M059J (cell line): ENCODE data around the gene EEF2K. TPM values are rescaled to one million over a fixed set of nuclear protein-coding genes. Genes with fewer than 3 reads are reported as not detected.
"Not testable (repeated sequence)": the region's sequence is repeated elsewhere in the genome, so short reads cannot be mapped to it uniquely, and the experiment has no call there.

Experiments
- DNase-seq: peaks from one replicate; pipeline ENCODE4 v3.0.0-alpha.2; 2012; ENCODE audit warnings: low read depth
- total RNA-seq: library from RNA; depleted of rRNA; stranded (reverse); fragments of >200 nt; shearing (Covaris generic); gene quantifications from 2 replicates; pipeline ENCODE4 v1.2.3, GENCODE V29; 2014

The EEF2K gene
- total RNA-seq, 1 experiment from 2014 or later: 19.1 TPM

GRCh38 chr16:22296225-22297113, 90.4 kb downstream of the EEF2K start:
- no peak for DNase-seq

- DNase-seq: peak; percentile 96
Measured at GRCh38 chr16:22297114-22297870, 91.2 kb downstream of the EEF2K start, which contains the start of gene POLR3E. POLR3E (plus strand) TSS chr16:22297409; CDS start chr16:22302969, 5,560 bp downstream.

- DNase-seq: peak; percentile 95
Measured at GRCh38 chr16:22297871-22298733, 92.0 kb downstream of the EEF2K start.

GRCh38 chr16:22299036-22299435, 93.0 kb downstream of the EEF2K start:
- DNase-seq: no peak

- DNase-seq: peak; percentile 52
Measured at GRCh38 chr16:22300427-22301071, 94.5 kb downstream of the EEF2K start.

- DNase-seq: not testable (repeated sequence)
Measured at GRCh38 chr16:22301423-22301822, 95.3 kb downstream of the EEF2K start.

- DNase-seq: no peak
Measured at GRCh38 chr16:22302776-22303363, 96.8 kb downstream of the EEF2K start.

GRCh38 chr16:22304411-22304810, 98.3 kb downstream of the EEF2K start:
- DNase-seq: no peak

- no peak for DNase-seq
Measured at GRCh38 chr16:22306788-22307187, 100.7 kb downstream of the EEF2K start.

GRCh38 chr16:22307838-22308237, 101.8 kb downstream of the EEF2K start:
- DNase-seq: no peak

- no peak for DNase-seq
Measured at GRCh38 chr16:22308824-22309520, 102.9 kb downstream of the EEF2K start.

- no peak for DNase-seq
Measured at GRCh38 chr16:22311520-22311919, 105.4 kb downstream of the EEF2K start.

- DNase-seq: no peak
Measured at GRCh38 chr16:22312897-22313781, 107.1 kb downstream of the EEF2K start.

GRCh38 chr16:22313876-22314470, 107.9 kb downstream of the EEF2K start:
- DNase-seq: no peak

GRCh38 chr16:22314661-22315626, 108.9 kb downstream of the EEF2K start:
- no peak for DNase-seq

GRCh38 chr16:22315979-22316378, 109.9 kb downstream of the EEF2K start:
- no peak for DNase-seq

GRCh38 chr16:22316411-22316811, 110.3 kb downstream of the EEF2K start:
- no peak for DNase-seq
